H9 (cell line): Measurements from ENCODE around the gene BRCA1. TPM values are rescaled to one million over a fixed set of nuclear protein-coding genes. Genes with fewer than 3 reads are reported as not detected.

ENCODE experiments used
- DNase-seq: peaks from one replicate; pipeline ENCODE4 v3.0.0-alpha.2; 2017
- H2AFZ ChIP-seq: one replicate; pipeline ENCODE4 v1.6.1; 2013; ENCODE audit warnings: mild to moderate bottlenecking, low read length, control low read depth, moderate library complexity
- H2AK5ac ChIP-seq: 2 replicates; pipeline ENCODE4 v1.6.1; 2013; ENCODE audit warnings: low read length, control low read depth, mixed read lengths; ENCODE audit not compliant: insufficient read length
- H2BK120ac ChIP-seq: one replicate; pipeline ENCODE4 v1.6.1; 2013; ENCODE audit warnings: low read depth, mild to moderate bottlenecking, low read length, control low read depth, inconsistent platforms; ENCODE audit not compliant: poor library complexity, severe bottlenecking
- H2BK12ac ChIP-seq: 2 replicates; pipeline ENCODE4 v1.6.1; 2013; ENCODE audit warnings: low read length, control low read depth, mixed read lengths, low read depth; ENCODE audit not compliant: insufficient read length
- H2BK15ac ChIP-seq: 2 replicates; pipeline ENCODE4 v1.6.1; 2013; ENCODE audit warnings: low read depth, low read length, control low read depth
- H2BK20ac ChIP-seq: one replicate; pipeline ENCODE4 v1.6.1; 2013; ENCODE audit warnings: low read depth, mild to moderate bottlenecking, low read length, control low read depth, inconsistent platforms; ENCODE audit not compliant: poor library complexity, severe bottlenecking
- H2BK5ac ChIP-seq: 2 replicates; pipeline ENCODE4 v1.6.1; 2013; ENCODE audit warnings: low read length, control low read depth, mixed read lengths; ENCODE audit not compliant: insufficient read length
- H3K14ac ChIP-seq: 2 replicates; pipeline ENCODE4 v1.6.1; 2013; ENCODE audit warnings: low read length, control low read depth; ENCODE audit not compliant: insufficient read depth
- H3K18ac ChIP-seq: 2 replicates; pipeline ENCODE4 v1.6.1; 2013; ENCODE audit warnings: low read depth, mild to moderate bottlenecking, mixed read lengths, low read length, control low read depth; ENCODE audit not compliant: insufficient read length
- H3K23ac ChIP-seq: 2 replicates; pipeline ENCODE4 v1.6.1; 2013; ENCODE audit warnings: low read length, control low read depth, mixed read lengths, low read depth; ENCODE audit not compliant: insufficient read length
- H3K23me2 ChIP-seq: 2 replicates; pipeline ENCODE4 v1.6.1; 2013; ENCODE audit warnings: low read depth, mild to moderate bottlenecking, mixed read lengths, low read length, control low read depth; ENCODE audit not compliant: insufficient read length, poor library complexity, severe bottlenecking
- H3K27ac ChIP-seq: 2 replicates; pipeline ENCODE4 v1.5.1; 2013; ENCODE audit warnings: low read length, control low read depth, mixed read lengths, low read depth; ENCODE audit not compliant: insufficient read length
- H3K27me3 ChIP-seq: 2 replicates; pipeline ENCODE4 v1.6.1; 2013; ENCODE audit warnings: low read length, control low read depth, inconsistent platforms; ENCODE audit not compliant: insufficient read depth
- H3K4ac ChIP-seq: 2 replicates; pipeline ENCODE4 v1.6.1; 2013; ENCODE audit warnings: low read depth, mild to moderate bottlenecking, control low read depth, inconsistent platforms, low read length, moderate library complexity
- H3K4me1 ChIP-seq: 2 replicates; pipeline ENCODE4 v1.6.1; 2013; ENCODE audit warnings: low read length, control low read depth, inconsistent platforms; ENCODE audit not compliant: insufficient read depth
- H3K4me2 ChIP-seq: 2 replicates; pipeline ENCODE4 v1.6.1; 2013; ENCODE audit warnings: low read length, control low read depth, mixed read lengths; ENCODE audit not compliant: insufficient read length, insufficient read depth
- H3K56ac ChIP-seq: 2 replicates; pipeline ENCODE4 v1.6.1; 2013; ENCODE audit warnings: low read depth, mild to moderate bottlenecking, mixed read lengths, low read length, control low read depth; ENCODE audit not compliant: insufficient read length
- H3K79me1 ChIP-seq: 2 replicates; pipeline ENCODE4 v1.6.1; 2013; ENCODE audit warnings: low read depth, mild to moderate bottlenecking, moderate library complexity, low read length, control low read depth, inconsistent platforms; ENCODE audit not compliant: insufficient read depth, poor library complexity, severe bottlenecking
- H3K79me2 ChIP-seq: 2 replicates; pipeline ENCODE4 v1.6.1; 2013; ENCODE audit warnings: low read length, control low read depth, inconsistent platforms; ENCODE audit not compliant: insufficient read depth
- H3K9ac ChIP-seq: 2 replicates; pipeline ENCODE4 v1.6.1; 2013; ENCODE audit warnings: low read length, control low read depth, mixed read lengths; ENCODE audit not compliant: insufficient read length; ENCODE audit errors: extremely low read depth
- H3K9me3 ChIP-seq: one replicate; pipeline ENCODE4 v1.6.1; 2013; ENCODE audit warnings: low read depth, low read length, inconsistent platforms; ENCODE audit not compliant: control insufficient read depth
- H3T11ph ChIP-seq: one replicate; pipeline ENCODE4 v1.6.1; 2013; ENCODE audit warnings: mild to moderate bottlenecking, low read length, control low read depth, inconsistent platforms
- H4K20me1 ChIP-seq: one replicate; pipeline ENCODE4 v1.6.1; 2013; ENCODE audit not compliant: control insufficient read depth, insufficient read length, insufficient read depth
- H4K5ac ChIP-seq: 2 replicates; pipeline ENCODE4 v1.6.1; 2013; ENCODE audit warnings: low read depth, mild to moderate bottlenecking, mixed read lengths, low read length, control low read depth; ENCODE audit not compliant: insufficient read length
- H4K8ac ChIP-seq: replicated peaks from 2 replicates; pipeline ENCODE4 v1.6.1; 2013; ENCODE audit warnings: low read length, control low read depth, mixed read lengths, low read depth; ENCODE audit not compliant: insufficient read length
- H4K91ac ChIP-seq: 2 replicates; pipeline ENCODE4 v1.6.1; 2013; ENCODE audit warnings: low read depth, mild to moderate bottlenecking, moderate library complexity, mixed read lengths, low read length, control low read depth; ENCODE audit not compliant: insufficient read length
- H3K27ac Mint-ChIP-seq, 3 experiments: 2 replicates in 2 of 3; 3 replicates in 1 of 3; pipeline ENCODE4 v1.8.0; 2020 to 2021; ENCODE audit warnings: mixed read lengths in 3 of 3, mild to moderate bottlenecking in 1 of 3, moderate library complexity in 1 of 3
- H3K27me3 Mint-ChIP-seq: 2 replicates; pipeline ENCODE4 v1.8.0; 2021; ENCODE audit warnings: low read depth, mild to moderate bottlenecking, moderate library complexity, mixed read lengths
- H3K36me3 Mint-ChIP-seq, 3 experiments: 2 replicates in 2 of 3; 3 replicates in 1 of 3; pipeline ENCODE4 v1.8.0; 2020 to 2021; ENCODE audit warnings: low read depth in 3 of 3, mixed read lengths in 3 of 3; ENCODE audit not compliant: insufficient read depth in 1 of 3
- H3K4me1 Mint-ChIP-seq, 2 experiments: 2 replicates each; pipeline ENCODE4 v1.8.0; 2020; ENCODE audit warnings: mixed read lengths in 2 of 2
- H3K4me3 Mint-ChIP-seq, 2 experiments: 2 replicates in 1 of 2; 3 replicates in 1 of 2; pipeline ENCODE4 v1.8.0; 2020 to 2021; ENCODE audit warnings: mild to moderate bottlenecking in 2 of 2, mixed read lengths in 2 of 2, moderate library complexity in 1 of 2
- H3K9me3 Mint-ChIP-seq, 2 experiments: 2 replicates in 1 of 2; 3 replicates in 1 of 2; pipeline ENCODE4 v1.8.0; 2020; ENCODE audit warnings: mild to moderate bottlenecking in 2 of 2, mixed read lengths in 2 of 2, moderate library complexity in 1 of 2
- CTCF ChIP-seq: fragments of 200-600 bp; sonication (generic); conservative IDR thresholded peaks from 3 replicates; pipeline ENCODE4 v1.8.0; 2021; ENCODE audit warnings: antibody characterized with exemption, mild to moderate bottlenecking
- WGBS: extraction: QIAGEN DNeasy Blood & Tissue Kit; methylation state at CpG from one replicate; pipeline ENCODE4 v1.1.7; 2013; ENCODE audit warnings: missing lambda C conversion rate, low lambda C conversion rate, mixed read lengths; ENCODE audit not compliant: insufficient read length; ENCODE audit errors: extremely low coverage; 5-methylcytosine and 5-hydroxymethylcytosine counted together
- total RNA-seq: library from RNA; stranded (reverse); gene quantifications from 2 replicates; pipeline ENCODE4 v1.2.1, GENCODE V29; 2021

Gene BRCA1
- total RNA-seq, 1 experiment from 2014 or later, result 32.3 TPM

- Histone ChIP-seq H3K56ac (no peak overlapping the region), H4K8ac (no peak overlapping the region), H3K14ac (no peak overlapping the region), H2AFZ (no peak overlapping the region), H2BK5ac (no peak overlapping the region), H4K91ac (no peak overlapping the region), H2BK12ac (no peak overlapping the region), H2BK20ac (no peak overlapping the region), H3K18ac (no peak overlapping the region), H4K5ac (no peak overlapping the region), H3K9me3 (no peaks in the 10 kb centered on the region), H3K4me2 (no peak overlapping the region), H2AK5ac (no peak overlapping the region), H3K4me1 (no peaks in the 10 kb centered on the region), H2BK120ac (no peak overlapping the region), H3K27ac (no peak overlapping the region), H2BK15ac (no peak overlapping the region), H3K9ac (no peak overlapping the region), H3T11ph (no peak overlapping the region), H3K79me1 (no peaks in the 10 kb centered on the region), H3K23me2 (no peaks in the 10 kb centered on the region), H4K20me1 (no peaks in the 10 kb centered on the region), H3K79me2 (no peaks in the 10 kb centered on the region), H3K4ac (no peak overlapping the region), H3K23ac (no peak overlapping the region), H3K27me3 (no peaks in the 10 kb centered on the region)
- Mint-ChIP-seq H3K27me3 (no peaks in the 10 kb centered on the region), H3K27ac (peak overlapping the region; percentile 30 to 92 (median 65)), H3K4me3 (no peak overlapping the region; a peak in 1 of 5 replicates), H3K4me1 (peaks cover 14 to 17% of the 10 kb centered on the region in 2 experiments), H3K9me3 (no peaks in the 10 kb centered on the region), H3K36me3 (peaks cover 12 to 41% (median 34%) of the 10 kb centered on the region in 3 experiments; a peak in 6 of 7 replicates)
- no peak for TF ChIP-seq CTCF
- WGBS, result no CpG with 5 or more reads among the region's 10 CpGs
- DNase-seq, result no peak
Observed at GRCh38 chr17:43062984-43063638, 62.1 kb downstream of the BRCA1 start.
